ENCODE results near the gene SEMA3E.

GRCh38 chr7:83586281-83586680, 62.7 kb downstream of the SEMA3E start:
- TF ChIP-seq GATA2 (IDR thresholded peaks at IDR 0.05; ENCODE audit: low read depth, low read length) (no peak), GATA3 (IDR thresholded peaks at IDR 0.05; ENCODE audit: low read depth, low read length) (no peak)
